Effector memory CD4-positive, alpha-beta T cell (primary cell): ENCODE measurements around the gene AK9.

Experiments used
- DNase-seq, 3 donors: peaks; one replicate each; pipeline ENCODE4 v3.0.0-alpha.2; 2020
- H3K27ac ChIP-seq: 2 replicates; pipeline ENCODE4 v1.7.0; 2013; ENCODE audit warnings: mild to moderate bottlenecking, low read length, moderate library complexity; ENCODE audit not compliant: insufficient read depth, poor library complexity, severe bottlenecking
- H3K27me3 ChIP-seq: replicated peaks from 2 replicates; pipeline ENCODE4 v1.7.0; 2013; ENCODE audit warnings: mild to moderate bottlenecking, low read length; ENCODE audit not compliant: insufficient read depth, control insufficient read depth, poor library complexity, severe bottlenecking
- H3K36me3 ChIP-seq: 2 replicates; pipeline ENCODE4 v1.7.0; 2013; ENCODE audit warnings: mild to moderate bottlenecking, low read length, moderate library complexity; ENCODE audit not compliant: control insufficient read depth, insufficient read depth
- H3K4me1 ChIP-seq: 2 replicates; pipeline ENCODE4 v1.7.0; 2013; ENCODE audit warnings: low read length, mild to moderate bottlenecking; ENCODE audit not compliant: control insufficient read depth, insufficient read depth, poor library complexity, severe bottlenecking
- H3K4me3 ChIP-seq: 2 replicates; pipeline ENCODE4 v1.7.0; 2013; ENCODE audit warnings: low read length, low read depth, mild to moderate bottlenecking; ENCODE audit not compliant: insufficient read depth, poor library complexity, severe bottlenecking
- H3K9me3 ChIP-seq: 2 replicates; pipeline ENCODE4 v1.7.0; 2013; ENCODE audit warnings: mild to moderate bottlenecking, low read length, moderate library complexity; ENCODE audit not compliant: control insufficient read depth

The AK9 gene

DNA sequence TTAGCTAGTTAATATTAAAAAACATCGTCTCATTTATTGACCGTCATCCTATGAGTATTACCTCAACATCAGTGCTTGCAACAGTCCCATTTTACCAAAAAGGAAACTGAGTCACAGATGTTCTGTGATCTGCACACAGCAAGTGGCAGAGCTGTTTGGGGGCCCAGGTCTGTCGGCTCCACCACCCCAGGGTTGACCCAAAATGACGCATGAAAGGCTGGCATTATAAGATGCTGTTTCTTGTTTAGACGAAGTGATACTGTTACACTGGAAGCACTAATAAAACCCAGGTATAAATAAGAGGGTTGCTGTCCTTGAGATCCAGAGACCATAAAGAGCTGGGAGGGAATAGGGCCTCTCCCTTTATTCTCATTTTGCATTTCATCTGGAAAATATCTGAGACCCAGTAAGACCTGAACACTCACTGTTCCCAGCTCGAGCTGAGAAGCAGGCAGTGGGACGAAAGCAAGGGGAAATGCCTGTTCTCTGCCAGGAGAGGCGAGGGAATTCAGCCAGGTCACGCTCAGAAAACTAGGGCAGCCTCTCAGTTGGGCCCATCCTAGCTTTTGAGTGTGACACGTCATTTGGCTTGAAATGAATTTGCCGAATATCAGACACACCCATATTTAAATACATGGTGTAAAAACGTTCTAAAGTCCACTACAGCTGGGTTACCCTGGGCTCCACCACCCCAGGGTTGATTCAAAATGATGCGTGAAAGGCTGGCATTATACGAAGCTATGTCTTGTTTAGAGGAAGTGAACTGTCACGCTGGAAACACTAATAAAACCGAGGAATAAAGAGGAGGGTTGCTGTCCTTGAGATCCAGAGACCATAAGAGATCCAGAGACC is 234.1 kb downstream of the AK9 start:
- H3K4me1 ChIP-seq, result peaks cover 30% of the 10 kb centered on the region
- H3K4me3 ChIP-seq, result no peak overlapping the region
- peaks cover 9% of the 10 kb centered on the region for H3K36me3 ChIP-seq
- no peak overlapping the region for H3K27ac ChIP-seq
- H3K27me3 ChIP-seq, result no peaks in the 10 kb centered on the region
- no peaks in the 10 kb centered on the region for H3K9me3 ChIP-seq
- DNase-seq, result no peak

DNA sequence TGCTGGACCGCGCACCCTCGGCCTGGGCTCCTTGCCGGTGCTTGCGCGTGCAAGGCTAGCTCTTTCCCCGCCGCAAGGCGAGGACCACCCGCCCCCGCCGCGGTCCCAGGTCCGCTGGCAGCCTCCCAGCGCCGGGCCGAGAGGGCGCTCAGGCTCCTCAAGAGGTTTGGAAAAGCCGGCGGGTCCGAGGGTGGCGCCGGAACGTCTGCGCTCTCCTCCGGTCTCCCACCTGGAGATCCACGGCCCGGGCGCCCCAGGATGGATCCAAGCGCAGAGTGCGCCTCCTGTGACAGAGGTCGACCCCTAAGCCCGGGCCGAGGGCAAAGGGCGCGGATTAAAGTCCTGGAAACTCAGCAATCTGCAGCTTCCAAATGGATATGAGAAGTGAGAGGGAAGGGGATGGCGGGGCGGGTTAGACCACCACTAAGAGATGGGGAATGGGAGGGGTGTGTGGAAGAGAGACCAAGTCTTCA is 234.9 kb downstream of the AK9 start:
- Histone ChIP-seq H3K4me3 (peak overlapping the region; percentile 84), H3K27ac (peak overlapping the region; percentile 97), H3K36me3 (peaks cover 13% of the 10 kb centered on the region), H3K9me3 (no peaks in the 10 kb centered on the region), H3K27me3 (no peaks in the 10 kb centered on the region), H3K4me1 (peaks cover 30% of the 10 kb centered on the region)
- DNase-seq, result no peak

DNA sequence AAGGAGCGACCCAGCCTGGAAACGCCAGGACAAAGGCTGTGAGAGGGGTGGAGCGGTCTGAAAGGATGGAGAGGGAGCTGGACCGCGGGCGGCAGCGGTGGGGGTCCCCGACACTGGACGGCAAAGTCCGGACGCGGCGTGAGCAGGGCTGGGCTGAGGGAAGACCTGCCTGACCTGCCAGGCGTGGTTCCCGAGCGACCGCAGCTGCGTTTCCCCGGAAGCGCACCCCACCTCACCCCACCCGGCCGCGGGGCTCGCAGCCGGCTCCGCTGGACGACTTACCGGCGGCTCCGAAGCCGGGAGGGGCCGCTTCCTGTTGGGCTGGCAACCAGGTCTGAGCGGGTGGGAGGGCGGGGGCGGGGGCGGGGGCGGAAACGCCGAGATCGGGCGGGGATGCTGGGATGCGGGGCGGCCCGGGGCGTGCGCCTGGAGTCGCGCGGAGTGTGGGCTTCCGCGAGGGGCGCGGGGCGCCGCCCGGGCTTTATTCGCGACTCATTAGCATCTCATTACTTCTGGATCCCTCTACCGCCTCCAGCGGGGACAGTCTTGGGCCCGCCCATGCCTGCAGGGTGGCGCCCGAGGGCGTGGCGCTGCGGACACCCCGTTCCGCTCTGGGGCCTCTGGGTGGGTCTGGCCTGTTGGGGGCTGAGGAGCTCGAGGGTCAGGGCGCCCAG is 235.4 kb downstream of the AK9 start, which contains the start of gene MICAL1:
Gene MICAL1 (minus strand): TSS at position 336 of the 674 bp plus-strand sequence. CDS start 1,576 bp downstream, outside the sequence.
- Histone ChIP-seq H3K27ac (peak within 1 kb of the TSS; percentile 97), H3K4me3 (peak within 1 kb of the TSS; percentile 84), H3K27me3 (no peaks in the 10 kb centered on the region), H3K4me1 (peaks cover 30% of the 10 kb centered on the region), H3K36me3 (peaks cover 13% of the 10 kb centered on the region), H3K9me3 (no peaks in the 10 kb centered on the region)
- DNase-seq, result peak; percentile 74 to 79 (median 78)

DNA sequence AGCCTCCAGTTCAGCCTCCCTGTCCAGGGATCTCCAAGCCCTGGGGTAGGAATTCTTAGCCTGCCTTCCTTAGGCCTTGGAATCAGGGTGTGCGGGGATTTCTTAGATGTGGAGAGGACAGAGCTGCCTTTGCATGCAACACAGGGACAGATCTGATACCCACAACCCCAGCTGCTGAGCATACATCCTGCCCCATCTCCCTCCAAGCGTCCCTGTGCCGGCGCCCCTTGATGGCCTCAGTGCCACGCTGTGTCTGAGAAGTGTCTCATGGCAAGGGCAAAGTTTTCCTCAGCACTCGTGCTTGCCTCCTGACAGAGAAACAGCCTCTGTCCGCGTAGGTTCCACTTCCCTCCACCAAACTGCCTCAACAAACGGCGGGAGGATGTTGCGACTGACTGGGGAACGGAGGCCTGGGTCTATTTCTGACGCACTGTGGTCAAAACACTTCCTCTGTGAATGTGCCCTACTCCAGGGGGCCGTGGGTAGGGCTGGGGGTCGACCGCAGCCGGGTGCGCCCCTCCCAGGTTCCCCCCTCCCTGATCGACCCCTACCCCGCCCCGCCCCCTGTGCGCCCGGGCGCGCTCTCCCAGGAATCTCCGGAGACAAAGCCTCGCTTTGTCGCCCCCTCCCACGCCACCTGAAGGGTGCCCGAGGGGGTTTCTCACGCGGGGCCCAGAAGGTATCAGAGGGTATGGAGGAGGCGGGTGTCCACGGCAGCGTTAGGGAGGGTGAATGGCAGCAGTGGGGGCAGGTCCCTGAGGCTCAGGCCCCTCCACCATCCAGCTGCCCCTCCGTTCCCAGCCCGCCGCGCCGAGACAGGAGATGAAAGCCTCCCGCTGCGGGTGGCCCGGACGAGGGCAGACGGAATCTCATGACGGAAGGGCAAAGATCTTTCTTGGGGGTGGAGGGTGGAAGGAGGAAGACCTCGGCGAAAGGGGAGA is 236.2 kb downstream of the AK9 start:
- no peaks in the 10 kb centered on the region for H3K9me3 ChIP-seq
- no peaks in the 10 kb centered on the region for H3K27me3 ChIP-seq
- H3K36me3 ChIP-seq, result peaks cover 13% of the 10 kb centered on the region
- peak overlapping the region; percentile 84 for H3K4me3 ChIP-seq
- peaks cover 38% of the 10 kb centered on the region for H3K4me1 ChIP-seq
- H3K27ac ChIP-seq, result peak overlapping the region; percentile 97
- DNase-seq, result peak; percentile 60 to 79 (median 72)

DNA sequence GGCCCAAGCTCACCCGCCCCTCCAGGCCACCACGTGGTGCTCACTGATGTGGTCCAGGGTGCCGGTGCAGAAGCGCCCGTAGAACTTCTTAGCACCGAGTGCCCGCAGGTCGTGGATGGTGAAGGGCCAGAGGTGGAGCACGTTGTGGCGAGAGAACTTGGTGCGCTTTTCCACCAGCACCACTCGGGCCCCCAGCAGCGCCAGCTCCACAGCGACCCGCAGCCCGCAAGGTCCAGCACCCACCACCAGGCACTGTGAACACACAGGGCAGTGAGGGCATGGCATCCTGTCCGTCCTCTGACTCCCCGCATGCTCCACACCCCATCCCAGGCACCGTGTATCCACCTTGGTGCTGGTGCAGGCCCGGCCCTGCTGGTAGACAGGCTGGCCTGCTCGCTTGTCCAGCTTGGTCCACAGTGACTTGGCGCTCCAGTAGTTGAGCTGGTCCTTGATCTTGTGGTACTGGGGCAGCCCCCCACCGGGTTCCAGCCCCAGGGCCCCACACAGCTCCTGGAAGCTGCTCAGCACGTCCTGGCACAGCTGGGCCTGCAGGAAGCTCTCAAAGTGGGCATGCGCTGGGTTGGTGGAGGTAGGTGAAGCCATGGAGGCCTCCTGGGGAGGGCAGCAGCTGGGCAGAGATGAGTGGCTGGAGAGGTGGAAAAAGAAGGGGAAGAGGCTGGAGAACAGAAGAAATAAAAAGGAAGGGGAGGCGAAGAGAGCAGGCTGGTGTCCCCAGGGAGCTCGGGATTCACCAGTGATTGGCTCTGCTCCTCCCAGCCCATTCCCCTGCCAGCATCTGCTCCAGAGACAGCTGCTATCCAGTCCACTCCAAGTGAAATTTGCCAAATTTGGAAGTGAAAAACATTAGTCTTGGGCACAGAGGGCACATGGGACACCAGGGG is 237.2 kb downstream of the AK9 start:
- no peaks in the 10 kb centered on the region for H3K27me3 ChIP-seq
- H3K36me3 ChIP-seq, result peaks cover 13% of the 10 kb centered on the region
- peak overlapping the region; percentile 97 for H3K27ac ChIP-seq
- no peak for DNase-seq
- H3K4me1 ChIP-seq, result peaks cover 44% of the 10 kb centered on the region
- peak overlapping the region; percentile 84 for H3K4me3 ChIP-seq
- H3K9me3 ChIP-seq, result no peaks in the 10 kb centered on the region

DNA sequence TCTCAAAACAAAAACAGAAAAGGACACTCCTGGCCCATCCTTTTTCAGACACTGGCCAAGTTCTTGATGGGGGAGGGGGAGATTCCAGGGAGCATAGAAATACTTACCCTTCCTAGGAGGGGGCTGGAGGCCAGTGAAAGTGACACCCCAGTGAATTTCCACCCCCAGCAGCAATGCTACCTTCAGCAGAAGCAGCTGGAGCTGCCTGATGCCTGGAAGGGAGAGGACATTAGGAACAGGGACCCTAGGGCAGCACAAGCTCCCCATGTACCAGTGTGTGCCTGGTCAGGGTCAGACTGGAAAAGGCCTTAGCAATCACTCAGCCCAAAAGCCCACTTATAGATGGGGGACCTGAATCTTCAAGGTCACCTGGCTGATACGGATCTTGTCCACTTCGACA is 237.8 kb downstream of the AK9 start:
- no peak overlapping the region for H3K27ac ChIP-seq

DNA sequence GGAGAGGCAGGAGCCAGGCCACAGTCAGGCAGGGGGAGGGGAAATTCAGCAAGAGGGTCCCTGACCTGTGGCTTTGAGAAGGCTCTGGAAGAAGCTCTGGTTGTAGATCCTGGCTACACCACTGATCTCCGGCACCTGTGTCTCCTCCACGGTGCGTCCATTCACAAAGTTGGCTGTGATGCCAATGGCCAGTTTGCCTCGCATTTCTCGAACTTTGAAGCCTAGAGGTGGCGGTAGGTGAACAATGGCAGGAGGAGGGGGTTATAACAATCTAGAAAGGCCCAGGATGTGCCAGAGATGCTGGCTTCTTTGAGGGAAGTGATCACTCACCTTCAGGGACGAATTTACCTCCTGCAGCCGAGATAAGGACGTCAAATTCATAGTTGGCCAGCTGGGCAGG is 238.8 kb downstream of the AK9 start:
- Histone ChIP-seq H3K4me1 (peaks cover 35% of the 10 kb centered on the region), H3K4me3 (no peak overlapping the region), H3K27ac (no peak overlapping the region), H3K36me3 (peaks cover 13% of the 10 kb centered on the region), H3K9me3 (no peaks in the 10 kb centered on the region), H3K27me3 (no peaks in the 10 kb centered on the region)
- DNase-seq, result no peak

More for the DNA sequence above, 237.8 kb downstream of the AK9 start:
- H3K4me1 ChIP-seq, result peaks cover 44% of the 10 kb centered on the region
- H3K9me3 ChIP-seq, result no peaks in the 10 kb centered on the region
- no peak overlapping the region for H3K4me3 ChIP-seq
- H3K36me3 ChIP-seq, result peaks cover 13% of the 10 kb centered on the region
- DNase-seq, result no peak
- H3K27me3 ChIP-seq, result no peaks in the 10 kb centered on the region

DNA sequence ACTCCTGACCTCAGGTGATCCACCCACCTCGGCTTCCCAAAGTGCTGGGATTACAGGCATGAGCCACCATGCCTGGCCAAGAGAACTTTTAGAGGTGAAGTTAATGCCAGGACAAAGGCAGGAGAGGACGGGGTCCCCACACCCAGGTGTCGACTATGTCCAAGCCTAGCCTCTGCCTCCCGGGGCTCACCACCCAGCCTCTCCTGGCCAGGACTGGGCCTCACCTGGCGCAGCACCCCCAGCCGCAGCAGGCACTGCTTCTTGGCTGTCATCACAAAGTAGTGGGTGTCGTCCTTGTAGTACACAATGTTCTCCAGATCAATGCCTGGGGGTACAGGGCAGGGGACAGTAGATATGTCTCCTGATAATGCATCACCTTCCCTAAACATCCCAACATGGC is 239.6 kb downstream of the AK9 start:
- Histone ChIP-seq H3K27ac (no peak overlapping the region), H3K9me3 (no peaks in the 10 kb centered on the region), H3K36me3 (peaks cover 13% of the 10 kb centered on the region), H3K27me3 (no peaks in the 10 kb centered on the region), H3K4me3 (no peak overlapping the region), H3K4me1 (peaks cover 32% of the 10 kb centered on the region)
- no peak for DNase-seq

DNA sequence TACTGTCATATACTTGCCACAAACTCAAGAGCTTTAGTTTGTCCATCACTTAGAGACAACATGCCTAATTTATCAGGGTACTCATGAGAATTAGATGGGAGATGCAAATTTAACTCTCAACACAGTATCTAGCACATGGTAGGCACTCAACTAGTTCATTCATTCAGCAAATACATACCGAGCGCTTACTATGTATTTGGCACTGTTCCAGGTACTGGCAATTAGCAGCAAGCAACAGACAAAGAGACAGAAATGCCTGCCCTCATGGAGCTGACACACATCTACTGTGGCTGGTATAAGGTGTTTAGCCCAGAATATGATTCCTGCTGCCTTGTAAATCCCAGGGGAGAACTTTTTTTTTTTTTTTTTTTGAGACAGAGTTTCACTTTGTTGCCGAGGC is 240.2 kb downstream of the AK9 start:
- peaks cover 27% of the 10 kb centered on the region for H3K4me1 ChIP-seq
- H3K27ac ChIP-seq, result no peak overlapping the region
- H3K36me3 ChIP-seq, result peaks cover 18% of the 10 kb centered on the region
- no peak overlapping the region for H3K4me3 ChIP-seq
- no peak for DNase-seq
- no peaks in the 10 kb centered on the region for H3K27me3 ChIP-seq
- no peaks in the 10 kb centered on the region for H3K9me3 ChIP-seq
